Measurements from ENCODE around the gene DKK2.

DKK2 gene

GRCh38 chr4:106986486-106986885 is 49.6 kb downstream of the DKK2 start:
- Mint-ChIP-seq H3K4me3 (no peak overlapping the region), H3K4me1 (no peaks in the 10 kb centered on the region), H3K9me3 (no peaks in the 10 kb centered on the region), H3K27me3 (peaks cover 4% of the 10 kb centered on the region), H3K36me3 (no peaks in the 10 kb centered on the region), H3K27ac (no peak overlapping the region)
- CTCF ChIA-PET: no interaction called here
- no peak for DNase-seq

DNA sequence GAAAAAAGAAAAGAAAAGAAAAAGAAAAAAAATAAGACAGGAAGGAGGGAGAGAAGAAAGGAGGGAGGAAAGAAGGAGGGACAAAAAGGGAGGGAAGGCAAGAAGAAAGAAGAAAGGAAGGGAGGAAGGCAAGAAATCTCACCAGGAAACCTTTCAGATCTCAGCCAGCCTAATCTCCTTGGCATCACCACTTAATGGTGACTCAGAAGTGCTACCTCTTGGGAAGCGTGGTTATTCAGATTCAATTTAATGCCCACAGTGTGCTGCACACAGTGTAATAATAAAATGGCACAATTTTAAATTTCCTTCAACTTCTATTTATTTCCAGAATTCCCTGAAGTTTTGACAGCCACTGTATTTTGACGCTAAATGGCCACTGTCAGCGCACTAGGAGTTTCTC is 50.3 kb downstream of the DKK2 start:
- Mint-ChIP-seq H3K4me1 (no peaks in the 10 kb centered on the region), H3K27me3 (peaks cover 4% of the 10 kb centered on the region), H3K4me3 (no peak overlapping the region), H3K27ac (no peak overlapping the region), H3K36me3 (no peaks in the 10 kb centered on the region), H3K9me3 (no peaks in the 10 kb centered on the region)
- CTCF ChIA-PET: no interaction called here
- no peak for DNase-seq

DNA sequence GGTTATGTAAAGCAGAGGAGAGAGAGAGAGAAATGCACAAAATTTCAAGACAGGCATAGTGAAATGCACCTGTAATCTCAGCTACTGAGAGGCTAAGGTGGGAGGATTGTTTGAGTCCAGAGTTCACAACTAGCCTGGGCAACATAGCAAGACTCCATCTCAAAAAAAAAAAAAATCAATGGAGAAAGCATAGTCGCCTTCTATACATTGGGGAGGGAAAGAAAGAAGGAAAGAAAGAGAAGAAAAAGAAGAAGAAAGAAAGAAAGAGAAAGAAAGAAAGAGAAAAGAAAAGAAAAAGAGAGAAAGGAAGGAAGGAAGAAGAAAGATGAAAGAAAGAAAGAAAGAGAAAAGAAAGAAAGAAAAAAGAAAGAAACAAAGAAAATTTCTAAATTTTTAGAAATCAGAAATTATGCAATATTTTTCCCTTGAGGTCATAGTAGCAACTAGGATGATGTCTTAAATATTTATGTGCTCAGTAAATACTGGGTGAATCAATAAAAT is 53.4 kb downstream of the DKK2 start:
- H3K27ac Mint-ChIP-seq: no peak overlapping the region

DNA sequence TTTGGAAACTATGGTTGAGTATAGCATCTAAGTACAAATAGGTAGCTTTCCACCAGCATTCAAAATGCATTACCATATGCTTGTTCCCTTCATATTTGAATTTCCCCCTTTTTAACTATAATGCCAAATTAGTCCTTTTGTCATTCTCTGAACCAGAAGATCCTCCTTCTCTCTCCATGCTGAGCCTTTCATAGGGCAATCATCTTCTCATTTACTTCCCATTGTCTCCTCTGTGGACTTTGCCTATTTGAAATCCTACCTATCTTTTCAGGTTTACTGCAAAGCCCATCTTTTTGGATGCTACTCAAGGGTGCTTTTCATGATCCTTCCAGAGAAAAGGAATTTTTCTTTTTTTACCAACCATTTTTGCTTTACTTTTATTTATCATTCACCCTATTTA is 54.7 kb downstream of the DKK2 start:
- no peak for DNase-seq
- no peaks in the 10 kb centered on the region for H3K4me1 Mint-ChIP-seq
- H3K27me3 Mint-ChIP-seq: peaks cover 4% of the 10 kb centered on the region
- CTCF ChIA-PET: no interaction called here
- H3K9me3 Mint-ChIP-seq: no peaks in the 10 kb centered on the region
- no peak overlapping the region for H3K27ac Mint-ChIP-seq
- H3K36me3 Mint-ChIP-seq: no peaks in the 10 kb centered on the region
- no peak overlapping the region for H3K4me3 Mint-ChIP-seq

More for the DNA sequence above, 53.4 kb downstream of the DKK2 start:
- Mint-ChIP-seq H3K36me3 (no peaks in the 10 kb centered on the region), H3K4me3 (no peak overlapping the region), H3K9me3 (no peaks in the 10 kb centered on the region), H3K27me3 (peaks cover 4% of the 10 kb centered on the region), H3K4me1 (no peaks in the 10 kb centered on the region)
- CTCF ChIA-PET: no interaction called here
- DNase-seq: no peak

- Mint-ChIP-seq H3K27ac (no peak overlapping the region), H3K27me3 (peaks cover 4% of the 10 kb centered on the region), H3K4me1 (no peaks in the 10 kb centered on the region), H3K9me3 (peaks cover 2% of the 10 kb centered on the region), H3K4me3 (no peak overlapping the region), H3K36me3 (no peaks in the 10 kb centered on the region)
- CTCF ChIA-PET: no interaction called here
- no peak for DNase-seq
Measured at GRCh38 chr4:106979476-106979875, 56.6 kb downstream of the DKK2 start.

- Mint-ChIP-seq H3K4me3 (no peak overlapping the region), H3K4me1 (no peaks in the 10 kb centered on the region), H3K27me3 (peaks cover 4% of the 10 kb centered on the region), H3K27ac (no peak overlapping the region), H3K9me3 (peaks cover 4% of the 10 kb centered on the region), H3K36me3 (no peaks in the 10 kb centered on the region)
- CTCF ChIA-PET: no interaction called here
- no peak for DNase-seq
Measured at GRCh38 chr4:106978046-106978774, 57.9 kb downstream of the DKK2 start.

DNA sequence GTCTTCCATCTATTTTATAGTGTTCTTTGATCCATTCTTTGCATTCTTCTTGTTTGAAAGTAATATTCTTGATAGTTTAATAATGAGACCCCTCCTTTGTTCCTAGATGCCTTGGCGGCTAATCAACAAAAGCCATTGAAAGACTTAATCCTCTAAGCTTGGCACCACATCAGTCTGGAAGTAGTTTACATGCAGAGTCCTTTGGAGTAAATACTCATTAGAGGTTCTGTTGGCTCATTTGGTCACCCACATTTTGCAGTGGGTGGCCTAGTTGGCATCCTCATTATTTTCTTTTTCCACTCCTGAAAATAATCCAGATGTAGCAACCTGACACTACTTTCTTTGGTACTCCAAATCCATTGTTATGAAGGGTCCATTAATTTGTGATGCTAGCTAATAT is 64.5 kb downstream of the DKK2 start:
- H3K27ac Mint-ChIP-seq: no peak overlapping the region
- no peaks in the 10 kb centered on the region for H3K36me3 Mint-ChIP-seq
- H3K27me3 Mint-ChIP-seq: no peaks in the 10 kb centered on the region
- CTCF ChIA-PET: no interaction called here
- no peak for DNase-seq
- H3K4me3 Mint-ChIP-seq: no peak overlapping the region
- H3K9me3 Mint-ChIP-seq: peaks cover 4% of the 10 kb centered on the region
- no peaks in the 10 kb centered on the region for H3K4me1 Mint-ChIP-seq

GRCh38 chr4:106967892-106968291 is 68.2 kb downstream of the DKK2 start:
- Mint-ChIP-seq H3K36me3 (no peaks in the 10 kb centered on the region), H3K4me1 (no peaks in the 10 kb centered on the region), H3K9me3 (no peaks in the 10 kb centered on the region), H3K4me3 (no peak overlapping the region), H3K27me3 (no peaks in the 10 kb centered on the region), H3K27ac (no peak overlapping the region)
- no peak for DNase-seq
- CTCF ChIA-PET: no interaction called here

DNA sequence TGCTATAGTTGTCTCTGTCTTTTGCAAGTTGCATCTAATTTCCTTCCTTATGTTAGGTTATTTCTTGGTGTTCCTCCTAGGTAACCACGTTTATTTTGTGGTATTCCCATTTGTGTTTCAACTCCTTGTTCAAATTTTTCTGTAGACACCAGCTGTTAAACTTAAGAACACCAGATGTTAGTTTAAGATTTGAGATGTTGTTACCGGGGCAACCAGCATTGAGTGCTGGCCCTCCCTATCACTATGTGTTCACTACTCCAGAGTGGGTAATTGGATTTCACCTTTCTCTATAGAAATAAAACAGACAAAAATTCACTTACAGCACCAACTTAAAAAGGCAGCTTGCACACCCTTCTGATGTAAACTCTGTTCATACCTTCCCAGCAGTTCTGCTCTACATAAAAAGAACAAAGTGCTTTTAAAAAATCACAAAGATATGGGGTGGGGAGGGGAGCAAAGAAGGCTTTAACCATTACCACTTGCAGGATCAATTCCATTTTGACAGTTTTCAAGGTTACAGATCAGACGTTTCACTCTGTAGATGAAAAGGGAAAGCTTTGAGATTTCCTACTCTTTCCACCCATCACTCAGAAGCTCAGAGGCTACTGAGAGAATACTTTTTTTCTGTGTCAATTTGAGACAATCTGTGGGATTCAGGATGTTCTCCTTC is 82.9 kb downstream of the DKK2 start:
- DNase-seq: no peak
- CTCF ChIA-PET: interaction anchor here (0.7 kb wide), 1 partner anchor 827 kb away, joined by 3 read pairs; no protein-coding TSS in a partner anchor
- no peak overlapping the region for H3K27ac Mint-ChIP-seq
- H3K27me3 Mint-ChIP-seq: no peaks in the 10 kb centered on the region
- no peaks in the 10 kb centered on the region for H3K36me3 Mint-ChIP-seq
- H3K9me3 Mint-ChIP-seq: peaks cover 1% of the 10 kb centered on the region
- H3K4me3 Mint-ChIP-seq: no peak overlapping the region
- no peaks in the 10 kb centered on the region for H3K4me1 Mint-ChIP-seq

DNA sequence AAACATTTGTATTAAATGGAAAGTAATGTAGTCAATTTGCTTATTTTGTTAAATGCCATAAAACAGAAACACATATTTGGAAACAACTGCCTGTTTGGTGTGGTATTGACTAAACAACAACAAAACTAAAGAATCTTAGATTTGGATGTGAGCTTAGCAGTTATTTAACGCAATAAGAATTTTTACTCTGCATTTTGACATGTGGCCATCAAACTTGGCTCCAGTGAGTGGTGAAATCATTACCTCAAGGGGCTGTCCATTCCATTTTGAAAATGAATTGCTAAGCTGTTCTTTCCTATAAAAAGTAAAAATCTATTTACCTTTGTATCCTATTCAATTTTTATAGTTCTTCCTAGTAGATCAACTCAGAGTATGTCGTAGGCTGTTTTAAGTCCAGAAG is 84.2 kb downstream of the DKK2 start:
- Mint-ChIP-seq H3K4me1 (no peaks in the 10 kb centered on the region), H3K27ac (no peak overlapping the region), H3K4me3 (no peak overlapping the region), H3K36me3 (no peaks in the 10 kb centered on the region), H3K9me3 (peaks cover 1% of the 10 kb centered on the region), H3K27me3 (no peaks in the 10 kb centered on the region)
- CTCF ChIA-PET: no interaction called here
- DNase-seq: no peak

- Mint-ChIP-seq H3K9me3 (no peaks in the 10 kb centered on the region), H3K27me3 (no peaks in the 10 kb centered on the region), H3K4me3 (no peak overlapping the region), H3K36me3 (no peaks in the 10 kb centered on the region), H3K27ac (no peak overlapping the region), H3K4me1 (no peaks in the 10 kb centered on the region)
- no peak for DNase-seq
- CTCF ChIA-PET: no interaction called here
Measured at GRCh38 chr4:106941841-106942240, 94.3 kb downstream of the DKK2 start.

DNA sequence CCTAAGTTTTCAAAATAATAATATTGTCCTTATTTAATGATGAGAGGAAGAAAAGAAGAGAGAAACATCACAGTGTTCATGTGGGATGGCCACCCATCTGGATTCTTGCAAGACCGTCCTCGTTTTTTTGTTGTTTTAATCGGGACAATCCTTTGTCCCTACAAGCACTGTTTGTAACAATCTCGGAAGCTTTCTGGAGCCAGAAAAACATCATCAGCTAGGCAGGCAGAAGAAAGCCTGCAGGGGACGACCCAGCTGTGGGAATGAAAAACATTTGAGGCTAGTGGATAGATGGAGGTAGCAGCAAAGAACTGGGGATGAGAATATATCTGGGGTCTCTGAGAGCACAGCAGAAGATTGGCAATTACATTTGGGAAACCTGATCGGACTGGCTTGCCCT is 105.6 kb downstream of the DKK2 start:
- H3K4me1 Mint-ChIP-seq: no peaks in the 10 kb centered on the region
- CTCF ChIA-PET: no interaction called here
- no peak overlapping the region for H3K4me3 Mint-ChIP-seq
- H3K9me3 Mint-ChIP-seq: no peaks in the 10 kb centered on the region
- H3K36me3 Mint-ChIP-seq: no peaks in the 10 kb centered on the region
- no peaks in the 10 kb centered on the region for H3K27me3 Mint-ChIP-seq
- no peak overlapping the region for H3K27ac Mint-ChIP-seq
- DNase-seq: no peak

DNA sequence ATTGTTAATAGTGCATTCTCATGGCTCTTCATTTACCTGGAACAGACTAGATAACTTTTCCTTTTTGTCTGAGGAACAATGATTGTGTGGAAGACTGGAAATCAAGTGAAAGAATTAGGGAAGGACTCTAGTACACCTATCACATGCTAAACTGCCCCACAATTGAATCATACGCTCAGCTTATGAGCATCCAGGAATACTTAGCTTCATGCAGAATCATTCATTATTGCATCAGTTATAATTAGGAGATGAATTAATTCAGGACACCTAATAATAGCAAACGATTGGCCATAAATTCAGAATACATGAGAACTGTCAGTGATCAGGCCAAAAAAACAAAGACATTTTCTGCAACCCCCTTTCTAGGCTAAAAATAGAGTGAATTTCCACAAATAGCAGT is 106.9 kb downstream of the DKK2 start:
- Mint-ChIP-seq H3K4me1 (no peaks in the 10 kb centered on the region), H3K36me3 (no peaks in the 10 kb centered on the region), H3K4me3 (no peak overlapping the region), H3K27me3 (no peaks in the 10 kb centered on the region), H3K27ac (no peak overlapping the region), H3K9me3 (no peaks in the 10 kb centered on the region)
- CTCF ChIA-PET: no interaction called here
- no peak for DNase-seq

DNA sequence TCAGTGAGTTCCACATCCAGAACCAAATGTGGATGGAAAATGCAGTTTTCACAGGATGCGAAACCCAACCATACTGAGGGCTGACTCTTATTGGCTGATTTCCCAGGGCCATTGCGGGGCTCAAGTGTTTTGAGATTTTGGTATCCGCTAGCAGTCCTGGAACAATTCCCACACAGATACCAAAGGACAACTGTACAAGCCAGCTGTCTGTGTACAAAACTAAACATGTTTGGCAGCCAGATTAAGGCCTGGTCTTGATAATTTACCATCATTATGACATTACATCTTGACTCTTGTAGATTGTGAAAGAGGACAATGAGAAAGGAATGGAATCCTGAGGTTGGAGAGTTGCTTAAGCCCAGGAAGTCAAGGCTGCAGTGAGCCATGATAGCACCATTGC is 121.9 kb downstream of the DKK2 start:
- no peak for DNase-seq
- Mint-ChIP-seq H3K4me1 (no peaks in the 10 kb centered on the region), H3K27me3 (no peaks in the 10 kb centered on the region), H3K9me3 (no peaks in the 10 kb centered on the region), H3K27ac (no peak overlapping the region), H3K36me3 (no peaks in the 10 kb centered on the region), H3K4me3 (no peak overlapping the region)
- CTCF ChIA-PET: no interaction called here

DNA sequence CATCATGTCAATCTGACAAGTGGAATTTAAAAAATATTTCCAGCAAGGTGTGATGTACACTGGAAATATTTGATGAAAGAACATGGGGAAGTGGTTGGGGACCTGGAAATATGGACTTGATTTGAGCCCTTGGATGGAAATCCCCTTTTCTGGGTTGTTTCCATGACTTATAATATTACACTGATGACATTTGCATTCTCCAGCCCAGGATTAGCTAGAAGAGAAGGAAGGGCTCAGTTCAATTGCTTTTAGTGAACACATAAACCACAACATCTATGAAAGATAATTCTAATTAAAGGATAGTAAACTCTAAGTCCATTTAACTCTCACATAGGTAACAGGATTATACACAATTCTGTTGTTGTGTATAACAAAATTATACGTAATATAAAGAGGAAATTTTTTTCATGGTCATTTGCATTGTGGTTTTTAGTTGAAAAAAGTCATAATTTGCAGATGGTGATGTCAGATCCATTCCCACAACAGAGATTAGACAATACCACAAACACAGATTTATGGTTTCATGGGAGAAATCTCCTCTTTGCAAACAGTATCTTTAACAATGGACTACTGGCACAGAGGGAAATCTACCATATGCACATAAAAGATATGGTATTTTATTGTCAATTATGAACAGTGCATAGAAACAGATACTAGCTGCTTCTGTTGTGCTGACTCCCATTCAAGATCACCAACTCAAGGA is 126.5 kb downstream of the DKK2 start:
- no peaks in the 10 kb centered on the region for H3K27me3 Mint-ChIP-seq
- no peaks in the 10 kb centered on the region for H3K9me3 Mint-ChIP-seq

More for the DNA sequence above, 126.5 kb downstream of the DKK2 start:
- Mint-ChIP-seq H3K4me1 (no peaks in the 10 kb centered on the region), H3K36me3 (no peaks in the 10 kb centered on the region), H3K27ac (no peak overlapping the region), H3K4me3 (no peak overlapping the region)
- no peak for DNase-seq
- CTCF ChIA-PET: no interaction called here

Measured in activated naive CD4-positive, alpha-beta T cell treated with anti-CD3 and anti-CD28 coated beads, Interleukin-2, amount 10 ng/mL, durations not matched to agents 7 days and 5 days (primary cell).